A549 (cell line): ENCODE results near the gene C11orf58. TPM values are rescaled to one million over a fixed set of nuclear protein-coding genes. Genes with fewer than 3 reads are reported as not detected.

Source experiments
- ATAC-seq, 2 experiments: fragments of 200-7000 bp in 1 of 2; fragments of >200 bp in 1 of 2; cut with Nextera tagmentation in 1 of 2; cut with Tn5 transposase in 1 of 2; 3 replicates each; pipeline versions ENCODE4 v1.8.0 to v1.9.1; 2018 to 2020; ENCODE audit warnings: mild to moderate bottlenecking in 1 of 2, moderate library complexity in 1 of 2
- CTCF ChIA-PET: fragments of 300-600 bp; sonication (Branson Sonifier 250); formaldehyde crosslinking; extraction: SDS; loops from one replicate; lab custom pipeline; 2021; ENCODE audit warnings: antibody characterized with exemption, inconsistent platforms; lab: Yijun Ruan, JAX
- POLR2A ChIA-PET: fragments of 350-600 bp; formaldehyde crosslinking; extraction: SDS; loops from one replicate; lab custom pipeline; 2021; ENCODE audit warnings: antibody characterized with exemption, inconsistent platforms; lab: Yijun Ruan, JAX
- DNase-seq, 2 experiments: peaks; one replicate each; pipeline versions ENCODE4 v3.0.0 to v3.0.0-alpha.2; 2011 to 2016; ENCODE audit warnings: low read depth in 1 of 2, low spot score in 1 of 2
- FAIRE-seq: peaks from 2 replicates; lab custom pipeline; 2011; peaks lifted over from hg19 to GRCh38; lab: Jason Lieb, UNC
- H3K27ac ChIP-seq, 2 experiments: fragments of >200 bp; sonication (Bioruptor Twin); formaldehyde crosslinking; 3 replicates each; pipeline ENCODE4 v1.5.1; 2016 to 2017
- H3K4me1 ChIP-seq: fragments of >200 bp; sonication (Bioruptor Twin); formaldehyde crosslinking; 3 replicates; pipeline ENCODE4 v1.6.1; 2016
- H3K4me2 ChIP-seq: fragments of >200 bp; sonication (Bioruptor Twin); formaldehyde crosslinking; 3 replicates; pipeline ENCODE4 v1.6.1; 2016
- H3K4me3 ChIP-seq: fragments of >200 bp; sonication (Bioruptor Twin); formaldehyde crosslinking; 3 replicates; pipeline ENCODE4 v1.5.1; 2016
- H3K9me3 ChIP-seq: fragments of >200 bp; sonication (Bioruptor Twin); formaldehyde crosslinking; 3 replicates; pipeline ENCODE4 v1.6.1; 2016
- CBX2 ChIP-seq: fragments of 200-600 bp; sonication (generic); IDR thresholded peaks from 2 replicates; pipeline ENCODE4 v1.6.1; 2016; ENCODE audit warnings: low read depth, mild to moderate bottlenecking, borderline replicate concordance
- CBX8 ChIP-seq: fragments of 200-600 bp; sonication (generic); IDR thresholded peaks from 2 replicates; pipeline ENCODE4 v1.6.1; 2016
- CTCF ChIP-seq: fragments of >200 bp; sonication (Bioruptor Twin); formaldehyde crosslinking; IDR thresholded peaks from 3 replicates; pipeline ENCODE4 v1.5.1; 2016
- E2F6 ChIP-seq: IDR thresholded peaks from 2 replicates; pipeline ENCODE4 v1.6.1; 2012; ENCODE audit warnings: low read depth, borderline replicate concordance
- EHF ChIP-seq: fragments of 250-450 bp; sonication (Bioruptor Pico); IDR thresholded peaks from 2 replicates; pipeline ENCODE4 v1.5.0; 2020; ENCODE audit warnings: mild to moderate bottlenecking
- ESRRA ChIP-seq: fragments of 150-350 bp; IDR thresholded peaks from 2 replicates; pipeline ENCODE4 v1.6.1; 2014; ENCODE audit warnings: mild to moderate bottlenecking, low read length, borderline replicate concordance
- HES2 ChIP-seq: fragments of >200 bp; sonication (Bioruptor Twin); formaldehyde crosslinking; IDR thresholded peaks from 2 replicates; pipeline ENCODE4 v1.6.1; 2016
- HOXB13 ChIP-seq: fragments of 250-450 bp; sonication (Bioruptor Pico); IDR thresholded peaks from 2 replicates; pipeline ENCODE4 v1.5.0; 2020; ENCODE audit warnings: low read depth, mild to moderate bottlenecking, moderate library complexity
- KDM1A ChIP-seq: fragments of 200-600 bp; sonication (generic); IDR thresholded peaks from 2 replicates; pipeline ENCODE4 v1.6.1; 2016; ENCODE audit warnings: low read depth, mild to moderate bottlenecking
- MAFK ChIP-seq: fragments of 450-650 bp; IDR thresholded peaks from 2 replicates; pipeline ENCODE4 v1.6.1; 2014; ENCODE audit not compliant: partially characterized antibody
- MAX ChIP-seq: IDR thresholded peaks from 2 replicates; pipeline ENCODE4 v1.6.1; 2012
- NR3C1 ChIP-seq: fragments of >200 bp; sonication (Bioruptor Twin); formaldehyde crosslinking; IDR thresholded peaks from 3 replicates; pipeline ENCODE4 v1.6.1; 2017
- PBX3 ChIP-seq: IDR thresholded peaks from 2 replicates; pipeline ENCODE4 v1.6.1; 2012
- POLR2AphosphoS2 ChIP-seq: conservative IDR thresholded peaks from 2 replicates; pipeline ENCODE4 v1.6.1; 2012; ENCODE audit warnings: low read length, improper control_type of control experiment, inconsistent platforms
- RAD21 ChIP-seq, 2 experiments: fragments of >200 bp in 1 of 2; sonication (Bioruptor Twin) in 1 of 2; formaldehyde crosslinking in 1 of 2; IDR thresholded peaks in 1 of 2; conservative IDR thresholded peaks in 1 of 2; 2 replicates in 1 of 2; 3 replicates in 1 of 2; pipeline ENCODE4 v1.6.1; 2012 to 2018; ENCODE audit warnings: inconsistent platforms in 1 of 2
- RNF2 ChIP-seq: fragments of 200-600 bp; sonication (generic); IDR thresholded peaks from 2 replicates; pipeline ENCODE4 v1.6.1; 2016; ENCODE audit warnings: low read depth, mild to moderate bottlenecking, antibody characterized with exemption, moderate library complexity, borderline replicate concordance
- SMC3 ChIP-seq: fragments of >200 bp; sonication (Bioruptor Twin); formaldehyde crosslinking; IDR thresholded peaks from 3 replicates; pipeline ENCODE4 v1.6.1; 2018; ENCODE audit warnings: inconsistent platforms
- ZC3H11A ChIP-seq: fragments of 450-650 bp; IDR thresholded peaks from 2 replicates; pipeline ENCODE4 v1.6.1; 2014; ENCODE audit warnings: antibody characterized with exemption, mild to moderate bottlenecking
- WGBS: methylation state at CpG from one replicate; pipeline ENCODE4 v1.1.6; 2017; ENCODE audit errors: missing lambda C conversion rate; 5-methylcytosine and 5-hydroxymethylcytosine counted together
- polyA plus RNA-seq, 4 experiments: library from polyadenylated mRNA; depleted of rRNA in 3 of 4; stranded (reverse); fragments of >200 nt; fragmentation: RNase III in 1 of 4; extraction: RNeasy Plus Mini Kit Qiagen cat#74134 plus additional on column Dnase treatment in 1 of 4; gene quantifications; 2 replicates in 3 of 4; 3 replicates in 1 of 4; pipeline ENCODE4 v1.2.3, GENCODE V29; 2011 to 2017

C11orf58 gene
- polyA plus RNA-seq, 2 of the 4 experiments (the other 2 are of a cell fraction): 342 to 467 TPM

- POLR2A ChIA-PET: no interaction called here
- Histone ChIP-seq H3K4me3 (no peak overlapping the region), H3K4me2 (no peak overlapping the region), H3K9me3 (no peaks in the 10 kb centered on the region), H3K4me1 (peaks cover 15% of the 10 kb centered on the region; the same call in 2 of the 3 replicates), H3K27ac (no peak overlapping the region)
- TF ChIP-seq RAD21 (conservative IDR thresholded peaks at IDR 0.05 in 1 of 2, IDR thresholded peaks at IDR 0.05 in 1 of 2) (peak; percentile 70 to 77), KDM1A (no peak), HES2 (no peak), CBX8 (no peak), SMC3 (peak; percentile 58), CTCF (peak; percentile 80), PBX3 (no peak)
- ATAC-seq (peak; percentile 78 to 87), FAIRE-seq (no peak), DNase-seq (peak; percentile 77 to 92)
- WGBS: 39% methylated on average over 7 of the region's 7 CpGs
- CTCF ChIA-PET: interaction anchor here (0.6 to 7.9 kb wide), 33 partner anchors 9 to 757 kb away, joined by 3 to 94 read pairs (median 4); no protein-coding TSS in a partner anchor
Observed at GRCh38 chr11:16785520-16786128, 47.2 kb downstream of the C11orf58 start.

GRCh38 chr11:16786131-16786530 lies 47.7 kb downstream of the C11orf58 start:
- Histone ChIP-seq H3K9me3 (no peaks in the 10 kb centered on the region), H3K4me2 (no peak overlapping the region), H3K4me1 (peaks cover 19% of the 10 kb centered on the region), H3K27ac (no peak overlapping the region), H3K4me3 (no peak overlapping the region)
- POLR2A ChIA-PET: no interaction called here
- WGBS: 87% methylated on average over 6 of the region's 6 CpGs
- DNase-seq (no peak), ATAC-seq (no peak), FAIRE-seq (no peak)
- no peak for TF ChIP-seq CBX8
- no peak for TF ChIP-seq MAX
- TF ChIP-seq RNF2: no peak
- no peak for TF ChIP-seq CBX2
- TF ChIP-seq MAFK: no peak
- TF ChIP-seq PBX3: no peak
- TF ChIP-seq ESRRA: no peak
- no peak for TF ChIP-seq E2F6
- TF ChIP-seq EHF: no peak
- no peak for TF ChIP-seq POLR2AphosphoS2
- TF ChIP-seq NR3C1: no peak
- TF ChIP-seq ZC3H11A: no peak
- TF ChIP-seq HOXB13 (CRISPR knock-in tag): no peak
- CTCF ChIA-PET: interaction anchor here (0.6 to 7.9 kb wide), 31 partner anchors 8 to 323 kb away, joined by 3 to 94 read pairs (median 5); no protein-coding TSS in a partner anchor
